GM23248 (cell line): ENCODE measurements around the gene PTPRD. TPM values are rescaled to one million over a fixed set of nuclear protein-coding genes. Genes with fewer than 3 reads are reported as not detected.

ENCODE experiments used
- DNase-seq: peaks from one replicate; pipeline ENCODE4 v3.0.0-alpha.2; 2015
- H2AFZ ChIP-seq: fragments of 200-600 bp; sonication (generic); 2 replicates; pipeline ENCODE4 v1.6.1; 2016; ENCODE audit warnings: antibody characterized with exemption
- H3F3A ChIP-seq: fragments of 200-600 bp; sonication (generic); 2 replicates; pipeline ENCODE4 v1.6.1; 2016; ENCODE audit warnings: mild to moderate bottlenecking, antibody characterized with exemption, mixed run types; ENCODE audit not compliant: insufficient read depth
- H3K27ac ChIP-seq: fragments of 200-600 bp; sonication (generic); 2 replicates; pipeline ENCODE4 v1.5.1; 2016; ENCODE audit warnings: mild to moderate bottlenecking
- H3K27me3 ChIP-seq: fragments of 200-600 bp; sonication (generic); replicated peaks from 2 replicates; pipeline ENCODE4 v1.6.1; 2016; ENCODE audit warnings: mild to moderate bottlenecking; ENCODE audit not compliant: insufficient read depth
- H3K36me3 ChIP-seq: fragments of 200-600 bp; sonication (generic); 2 replicates; pipeline ENCODE4 v1.6.1; 2016; ENCODE audit warnings: low read depth, mild to moderate bottlenecking
- H3K4me1 ChIP-seq: fragments of 200-600 bp; sonication (generic); 2 replicates; pipeline ENCODE4 v1.6.1; 2016; ENCODE audit warnings: mild to moderate bottlenecking; ENCODE audit not compliant: insufficient read depth
- H3K4me2 ChIP-seq: fragments of 200-600 bp; sonication (generic); one replicate; pipeline ENCODE4 v1.6.1; 2016; ENCODE audit warnings: mild to moderate bottlenecking; ENCODE audit not compliant: unreplicated experiment
- H3K4me3 ChIP-seq: fragments of 200-600 bp; sonication (generic); 2 replicates; pipeline ENCODE4 v1.5.1; 2016; ENCODE audit warnings: mild to moderate bottlenecking
- H3K79me2 ChIP-seq: fragments of 200-600 bp; sonication (generic); 2 replicates; pipeline ENCODE4 v1.6.1; 2016; ENCODE audit warnings: mild to moderate bottlenecking; ENCODE audit not compliant: insufficient read depth
- H3K9ac ChIP-seq: fragments of 200-600 bp; sonication (generic); 2 replicates; pipeline ENCODE4 v1.6.1; 2016; ENCODE audit warnings: mild to moderate bottlenecking
- H3K9me2 ChIP-seq: fragments of 200-600 bp; sonication (generic); 2 replicates; pipeline ENCODE4 v1.6.1; 2016; ENCODE audit warnings: mixed run types, mild to moderate bottlenecking, moderate library complexity; ENCODE audit not compliant: insufficient read depth
- H3K9me3 ChIP-seq: fragments of 200-600 bp; sonication (generic); one replicate; pipeline ENCODE4 v1.6.1; 2017; ENCODE audit warnings: low read depth
- H4K20me1 ChIP-seq: fragments of 200-600 bp; sonication (generic); 2 replicates; pipeline ENCODE4 v1.6.0; 2016; ENCODE audit not compliant: insufficient read depth
- EZH2 ChIP-seq: fragments of 200-600 bp; sonication (generic); IDR thresholded peaks from 2 replicates; pipeline ENCODE4 v1.6.1; 2018; ENCODE audit warnings: antibody characterized with exemption, mild to moderate bottlenecking; ENCODE audit not compliant: insufficient read depth, poor library complexity, severe bottlenecking
- EZH2phosphoT487 ChIP-seq: fragments of 200-600 bp; sonication (generic); IDR thresholded peaks from 2 replicates; pipeline ENCODE4 v1.6.1; 2018; ENCODE audit warnings: antibody characterized with exemption, moderate library complexity, mild to moderate bottlenecking, low read depth; ENCODE audit not compliant: insufficient read depth
- WGBS, 2 experiments: methylation state at CpG; one replicate each; pipeline ENCODE4 v1.1.6; 2015 to 2017; ENCODE audit warnings: low lambda C conversion rate in 2 of 2, low coverage in 1 of 2; ENCODE audit errors: missing lambda C conversion rate in 2 of 2; 5-methylcytosine and 5-hydroxymethylcytosine counted together
- in situ Hi-C: fragments of 300-500 bp; cut with MboI; formaldehyde crosslinking; loops from 2 replicates; pipeline ENCODE4 v1.15.0; 2020
- polyA plus RNA-seq: library from polyadenylated mRNA; unstranded; fragments of >200 nt; fragmentation: Nextera tagmentation; extraction: Ambion mirVana; gene quantifications from 2 replicates; pipeline ENCODE4 v1.2.1, GENCODE V29; 2016
- total RNA-seq: library from RNA; depleted of rRNA; stranded (reverse); fragments of >200 nt; shearing (Covaris generic); gene quantifications from 2 replicates; pipeline ENCODE4 v1.2.3, GENCODE V29; 2014

The PTPRD gene
- total and polyA plus RNA-seq, 2 experiments from 2014 or later: 0.05 TPM; not detected in 1

DNA sequence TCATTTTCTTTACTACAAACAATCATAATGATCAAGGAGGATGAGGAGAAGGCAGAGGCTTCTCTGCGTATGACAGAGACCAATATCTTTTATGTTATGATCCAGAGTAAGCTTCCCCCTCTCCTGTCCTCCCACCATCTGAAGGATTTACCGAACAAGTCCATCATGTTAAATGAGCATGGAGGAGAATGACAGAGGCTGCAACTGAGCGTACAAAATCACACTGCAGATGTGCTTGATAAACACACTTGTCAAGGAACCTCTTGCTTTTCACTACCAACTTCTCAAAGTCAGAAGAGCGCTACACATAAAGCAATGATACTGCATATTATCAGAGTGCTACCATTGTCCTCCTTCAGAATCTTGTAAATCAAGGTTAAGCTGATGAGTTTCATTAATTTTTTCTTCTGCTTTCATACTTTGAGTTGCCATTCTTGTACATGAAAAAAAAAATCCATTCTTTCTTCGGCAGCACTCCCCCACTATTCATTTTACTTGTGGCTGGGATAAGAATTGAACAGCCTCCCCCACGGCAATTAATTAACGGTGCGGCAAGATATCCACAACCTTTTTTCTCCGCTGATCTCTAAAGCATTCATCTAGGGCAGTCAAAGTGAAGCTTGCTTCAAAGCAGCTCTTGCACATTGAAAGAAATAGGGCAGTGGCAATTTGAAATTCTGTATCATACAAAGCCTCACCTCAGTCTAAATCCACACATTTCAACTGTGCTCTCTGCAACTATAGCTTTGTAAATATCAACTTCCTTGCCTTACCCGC lies 2139.4 kb downstream of the PTPRD start:
- Histone ChIP-seq H3K27me3 (no peaks in the 10 kb centered on the region), H3K4me2 (no peak overlapping the region), H3K4me1 (no peaks in the 10 kb centered on the region), H2AFZ (no peak overlapping the region), H3F3A (no peaks in the 10 kb centered on the region), H3K79me2 (no peaks in the 10 kb centered on the region), H3K27ac (no peak overlapping the region), H3K9ac (no peak overlapping the region), H3K4me3 (no peak overlapping the region), H4K20me1 (no peaks in the 10 kb centered on the region), H3K9me3 (no peaks in the 10 kb centered on the region), H3K9me2 (no peaks in the 10 kb centered on the region), H3K36me3 (no peaks in the 10 kb centered on the region)
- no peak for DNase-seq
- TF ChIP-seq EZH2phosphoT487: no peak
- TF ChIP-seq EZH2: no peak
- 35 to 36% methylated on average over 10 of the region's 10 CpGs for WGBS, 2 experiments
- in situ Hi-C loops: no loop called here

DNA sequence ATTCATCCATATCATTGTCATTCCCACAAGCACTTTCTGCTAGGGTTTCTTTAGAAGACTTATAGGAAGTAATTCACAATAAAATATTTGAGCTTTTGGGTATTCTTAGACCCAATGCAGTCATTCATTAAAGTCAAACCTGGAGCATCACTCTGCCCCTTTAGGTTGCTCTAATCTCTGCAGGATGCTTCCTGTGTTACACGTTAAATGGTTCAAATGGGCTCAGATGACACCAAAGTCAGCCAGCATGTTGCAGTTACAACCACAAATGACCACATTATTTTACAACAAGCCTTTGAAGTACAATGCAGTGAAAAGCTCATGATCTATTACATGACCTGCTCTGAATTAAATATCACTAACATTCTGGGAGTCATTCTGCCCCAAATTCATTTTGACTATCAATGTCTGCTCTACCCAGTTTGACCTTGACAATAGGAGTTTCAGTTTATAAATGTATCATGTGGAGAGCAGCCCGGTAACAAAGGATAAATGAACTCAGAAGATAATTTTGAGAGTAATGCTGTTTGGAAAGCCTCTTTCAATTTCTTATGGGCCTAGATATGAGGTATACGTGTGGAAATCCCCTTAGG lies 2144.7 kb downstream of the PTPRD start:
- WGBS, 2 experiments: 16 to 18% methylated on average over 3 of the region's 3 CpGs
- in situ Hi-C loops: no loop called here

DNA sequence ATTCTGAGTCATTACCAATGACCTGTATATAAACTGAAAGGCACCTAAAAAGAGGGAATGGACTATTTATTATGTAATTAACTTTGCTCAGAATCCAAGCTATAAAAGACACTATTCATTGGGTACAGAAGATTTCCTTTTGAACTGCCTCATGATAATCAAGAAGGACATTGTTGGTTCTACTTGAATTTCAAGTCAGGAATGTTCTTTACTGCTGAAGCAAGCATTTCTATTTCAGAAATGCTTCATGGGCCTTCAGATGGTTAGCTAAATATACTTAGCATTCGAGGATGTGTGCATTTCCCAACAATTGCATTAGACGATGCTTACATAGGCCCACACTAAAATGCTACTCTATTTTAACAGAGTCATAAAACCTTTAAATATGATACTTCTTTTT lies 2155.0 kb downstream of the PTPRD start:
- in situ Hi-C loops: no loop called here
- H3K9me3 ChIP-seq: no peaks in the 10 kb centered on the region
- no peaks in the 10 kb centered on the region for H3K36me3 ChIP-seq
- no peak overlapping the region for H3K9ac ChIP-seq
- H3K4me2 ChIP-seq: no peak overlapping the region
- no peaks in the 10 kb centered on the region for H3K79me2 ChIP-seq
- WGBS, 2 experiments: 15 to 22% methylated on average over 2 of the region's 2 CpGs
- no peaks in the 10 kb centered on the region for H3K9me2 ChIP-seq
- H3F3A ChIP-seq: no peaks in the 10 kb centered on the region
- no peak overlapping the region for H2AFZ ChIP-seq
- H3K4me3 ChIP-seq: no peak overlapping the region
- DNase-seq: no peak
- no peak overlapping the region for H3K27ac ChIP-seq
- no peaks in the 10 kb centered on the region for H4K20me1 ChIP-seq
- TF ChIP-seq EZH2phosphoT487 (no peak), EZH2 (no peak)
- no peaks in the 10 kb centered on the region for H3K4me1 ChIP-seq
- no peaks in the 10 kb centered on the region for H3K27me3 ChIP-seq

More for the DNA sequence above, 2144.7 kb downstream of the PTPRD start:
- Histone ChIP-seq H2AFZ (no peak overlapping the region), H3K9me3 (no peaks in the 10 kb centered on the region), H4K20me1 (no peaks in the 10 kb centered on the region), H3K4me2 (no peak overlapping the region), H3K9me2 (no peaks in the 10 kb centered on the region), H3K4me1 (no peaks in the 10 kb centered on the region), H3K36me3 (no peaks in the 10 kb centered on the region), H3K27ac (no peak overlapping the region), H3K4me3 (no peak overlapping the region), H3K9ac (no peak overlapping the region), H3K79me2 (no peaks in the 10 kb centered on the region), H3F3A (no peaks in the 10 kb centered on the region), H3K27me3 (no peaks in the 10 kb centered on the region)
- no peak for DNase-seq
- TF ChIP-seq EZH2 (no peak), EZH2phosphoT487 (no peak)

DNA sequence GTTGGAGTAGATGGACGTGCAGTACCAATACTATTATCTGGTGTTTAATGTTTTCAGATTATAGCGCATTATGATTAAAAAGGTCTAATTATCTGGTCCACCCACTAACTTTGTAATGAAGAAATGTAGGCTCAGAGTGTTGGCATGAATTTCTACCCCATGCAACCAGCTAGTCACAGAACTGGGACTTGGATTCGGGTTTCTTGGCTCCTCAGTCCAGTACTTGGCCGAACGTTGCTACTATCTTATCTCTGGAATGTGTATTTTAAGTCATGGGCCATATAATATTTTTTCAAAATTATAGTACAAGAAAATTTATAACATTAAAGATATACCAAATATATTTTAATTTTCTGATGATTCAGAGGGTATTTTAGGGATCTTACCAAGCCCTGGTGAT lies 2155.7 kb downstream of the PTPRD start:
- H3K27ac ChIP-seq: no peak overlapping the region
- H3K27me3 ChIP-seq: no peaks in the 10 kb centered on the region
- no peak overlapping the region for H2AFZ ChIP-seq
- no peaks in the 10 kb centered on the region for H4K20me1 ChIP-seq
- no peaks in the 10 kb centered on the region for H3K9me3 ChIP-seq
- WGBS, 2 experiments: 25% methylated on average over 5 of the region's 5 CpGs
- H3F3A ChIP-seq: no peaks in the 10 kb centered on the region
- H3K9me2 ChIP-seq: no peaks in the 10 kb centered on the region
- no peak overlapping the region for H3K4me3 ChIP-seq
- H3K4me2 ChIP-seq: no peak overlapping the region
- in situ Hi-C loops: no loop called here
- H3K9ac ChIP-seq: no peak overlapping the region
- no peaks in the 10 kb centered on the region for H3K79me2 ChIP-seq
- no peak for DNase-seq
- H3K4me1 ChIP-seq: no peaks in the 10 kb centered on the region
- TF ChIP-seq EZH2phosphoT487 (no peak), EZH2 (no peak)
- H3K36me3 ChIP-seq: no peaks in the 10 kb centered on the region
